Fibroblast of skin of right quadriceps (primary cell): Measurements from ENCODE around the gene OPCML.

ENCODE experiments used
- DNase-seq: peaks from one replicate; pipeline ENCODE4 v3.0.0-alpha.2; 2013

OPCML gene

DNA sequence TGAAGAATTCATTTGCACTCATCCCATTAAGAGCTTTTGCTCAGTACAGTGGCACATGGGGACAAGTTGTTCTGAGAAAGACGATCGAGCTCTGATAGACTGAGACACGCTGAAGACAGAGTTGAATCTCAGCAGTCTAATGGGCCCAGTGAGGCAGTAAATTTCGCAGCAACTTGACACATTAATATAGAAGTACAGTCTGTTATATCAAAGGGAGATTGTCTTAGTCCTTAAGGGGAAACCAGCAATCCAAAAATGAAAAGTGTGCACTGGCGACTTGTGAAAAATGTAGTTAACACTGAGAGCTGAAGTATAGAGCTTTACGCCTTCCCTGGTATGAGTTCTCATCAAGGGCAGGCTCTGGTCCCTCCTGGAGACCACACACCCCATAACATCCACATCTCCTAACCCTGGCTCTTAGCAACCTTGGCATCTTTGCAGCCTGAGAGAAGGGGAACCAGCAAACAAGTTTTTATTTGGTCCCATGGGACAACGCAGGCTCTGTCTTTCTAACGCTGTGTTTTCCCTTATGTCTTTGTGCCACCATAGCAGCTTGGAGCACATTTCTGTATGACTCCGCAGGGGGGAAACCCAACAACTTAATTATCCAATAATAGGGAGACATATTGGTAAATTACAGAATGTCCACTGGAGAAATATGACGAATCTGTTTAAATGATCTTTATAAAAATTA, 952.5 kb downstream of the OPCML start:
- DNase-seq: no peak

DNA sequence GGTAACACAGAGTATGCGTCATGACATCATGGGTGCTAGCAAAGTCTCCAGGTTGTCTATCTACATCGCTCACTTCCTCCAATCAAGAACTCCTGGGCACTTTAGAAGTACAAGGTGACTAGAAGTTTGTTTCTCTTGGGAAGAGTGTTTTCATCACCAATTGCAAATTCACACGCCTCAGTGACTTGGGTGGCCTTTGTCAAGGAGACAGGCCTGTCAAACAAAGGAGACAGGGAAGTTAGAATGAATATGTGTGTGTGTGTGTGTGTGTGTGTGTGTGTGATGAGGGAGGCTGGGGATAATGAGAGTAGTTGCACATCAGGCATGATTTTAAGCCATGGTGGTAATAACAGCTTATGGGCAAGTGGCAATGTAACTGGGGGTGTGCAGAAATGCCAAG, 953.2 kb downstream of the OPCML start:
- no peak for DNase-seq

DNA sequence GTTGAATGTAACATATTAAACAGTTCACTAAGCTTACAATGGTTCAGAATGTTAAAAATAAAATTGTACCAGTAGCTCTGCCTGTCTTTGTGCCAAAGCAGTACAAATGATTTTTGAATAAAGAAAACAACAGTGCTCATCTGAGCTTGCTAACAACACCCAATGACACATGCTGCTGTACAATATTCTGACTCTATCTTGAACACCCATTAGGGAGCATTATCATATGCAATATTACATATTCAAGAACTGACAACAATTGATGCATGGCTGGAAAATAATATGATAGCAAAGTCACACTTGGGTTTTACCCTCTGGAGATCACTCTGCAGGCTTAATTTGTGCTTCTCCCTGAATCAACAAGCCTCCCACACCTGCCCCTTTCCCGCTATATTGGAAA, 953.7 kb downstream of the OPCML start:
- DNase-seq: no peak

- peak; percentile 93 for DNase-seq
Observed at GRCh38 chr11:132576706-132577105, 955.6 kb downstream of the OPCML start.

GRCh38 chr11:132564091-132564885, 968.0 kb downstream of the OPCML start:
- no peak for DNase-seq

DNA sequence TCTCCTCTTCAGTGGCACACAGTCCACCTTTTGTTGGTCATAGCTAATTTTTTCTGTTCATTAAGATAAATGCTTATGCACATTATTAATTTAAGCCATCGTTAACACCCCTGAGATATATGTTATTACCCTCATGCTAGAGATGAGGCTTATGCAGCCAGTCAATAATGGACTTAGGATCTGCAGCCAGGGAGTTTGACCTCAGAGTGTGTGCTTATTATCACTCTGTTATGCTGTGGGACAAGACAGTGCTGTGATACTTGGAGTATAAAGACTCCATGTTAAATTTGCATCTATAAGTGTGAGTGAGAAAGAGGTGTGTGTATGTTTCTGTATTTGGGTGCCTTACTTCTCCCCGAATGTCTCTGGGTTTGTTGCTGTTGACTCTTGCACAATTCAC, 969.3 kb downstream of the OPCML start:
- no peak for DNase-seq

DNA sequence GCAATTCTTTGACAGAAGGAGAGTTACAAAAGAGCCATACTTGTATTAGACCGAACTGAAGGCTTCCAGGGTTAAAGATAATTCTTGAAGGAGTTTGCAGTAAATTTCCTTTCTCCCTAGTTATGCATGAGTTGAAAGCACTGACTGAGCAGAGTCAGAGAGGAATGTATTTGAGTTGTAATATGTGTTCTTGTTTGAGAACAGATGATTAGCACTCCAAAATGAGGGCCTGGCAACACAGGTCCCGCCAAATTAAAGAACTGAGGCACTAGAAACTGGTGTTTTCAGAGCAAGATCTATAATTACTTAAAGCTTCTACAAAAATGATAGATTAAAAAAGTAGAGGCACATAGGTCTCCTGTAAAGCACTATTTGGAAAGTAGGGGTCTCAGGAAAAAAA, 970.4 kb downstream of the OPCML start:
- DNase-seq: no peak

- no peak for DNase-seq
Observed at GRCh38 chr11:132559331-132560036, 972.8 kb downstream of the OPCML start.

DNA sequence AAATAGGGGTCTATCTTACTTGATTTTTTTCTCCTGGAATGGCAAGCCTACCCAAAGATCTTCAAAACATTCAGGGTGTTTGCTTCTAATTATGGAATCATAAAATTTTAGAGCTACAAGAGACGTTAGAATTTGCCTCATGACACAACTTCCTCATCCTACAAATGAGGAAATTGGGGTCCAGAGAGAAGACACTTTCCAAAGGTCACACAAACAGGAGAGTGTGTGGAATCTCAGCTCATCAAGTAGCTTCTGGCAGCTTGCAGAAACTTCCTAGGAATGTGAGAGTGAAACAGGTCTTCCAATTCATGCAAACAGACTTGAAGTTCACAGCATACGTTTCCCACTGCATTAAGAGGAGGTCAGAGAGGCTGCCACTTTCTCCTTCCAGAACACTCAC, 976.0 kb downstream of the OPCML start:
- no peak for DNase-seq

DNA sequence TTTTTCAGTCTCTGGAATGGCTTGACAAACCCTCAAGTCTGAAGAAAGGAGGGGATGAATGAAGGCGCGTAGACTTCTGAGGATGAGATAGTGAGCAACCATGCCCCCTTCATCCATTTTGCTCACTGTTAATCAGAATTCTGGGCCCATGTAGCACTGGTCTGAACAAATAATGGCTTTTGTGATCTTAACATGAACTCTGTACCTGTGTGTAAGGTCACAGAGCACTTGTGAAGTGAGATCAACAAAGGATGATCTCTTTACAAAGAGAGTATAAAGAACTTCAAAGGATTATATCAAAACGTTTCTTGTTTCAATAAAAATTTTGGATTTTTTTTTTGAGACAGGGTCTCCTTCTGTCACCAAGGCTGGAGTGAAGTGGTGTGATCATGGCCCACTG, 976.7 kb downstream of the OPCML start:
- no peak for DNase-seq

DNA sequence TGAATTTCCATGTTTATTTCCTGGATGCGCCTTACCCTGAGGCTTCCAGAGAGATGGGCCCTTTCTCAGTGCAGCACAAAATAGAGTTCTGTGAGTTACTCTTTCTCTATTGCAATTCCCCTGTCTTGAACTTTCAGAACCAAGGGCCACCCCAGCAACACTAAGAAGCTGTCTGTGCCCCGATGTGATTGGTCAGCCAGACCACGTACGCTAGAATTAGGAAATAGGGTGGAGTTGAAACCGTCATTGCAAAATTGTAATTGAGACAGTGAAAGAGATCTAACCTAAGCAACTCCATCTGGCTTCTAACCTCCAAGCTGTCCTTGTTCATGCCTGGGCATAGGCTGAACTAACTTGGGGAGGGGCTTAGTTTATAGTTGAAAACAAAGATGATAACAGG, 981.3 kb downstream of the OPCML start:
- DNase-seq: no peak

GRCh38 chr11:132549561-132549960, 982.7 kb downstream of the OPCML start:
- no peak for DNase-seq

GRCh38 chr11:132549001-132549400, 983.3 kb downstream of the OPCML start:
- no peak for DNase-seq

GRCh38 chr11:132544007-132544406, 988.3 kb downstream of the OPCML start:
- no peak for DNase-seq

GRCh38 chr11:132541794-132542193, 990.5 kb downstream of the OPCML start:
- DNase-seq: no peak

DNA sequence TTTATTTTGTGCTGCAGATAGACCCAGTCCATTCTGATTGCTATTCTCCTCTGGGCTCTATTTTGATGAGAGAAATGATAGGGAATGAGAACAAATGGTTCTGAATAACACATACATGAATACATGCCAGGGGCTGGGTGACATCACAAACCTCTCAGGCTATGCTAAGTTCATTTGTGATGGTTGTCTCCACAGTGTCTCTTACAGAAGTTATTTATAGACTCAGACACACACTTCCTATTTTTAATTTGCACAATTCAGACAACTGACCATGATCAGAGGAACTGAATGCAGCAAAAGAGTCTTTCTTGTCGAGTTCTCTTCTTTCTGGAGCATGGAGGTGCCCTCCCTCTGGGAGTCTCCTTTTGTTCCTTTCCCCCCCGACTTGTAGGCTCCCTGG, 991.7 kb downstream of the OPCML start:
- peak; percentile 26 for DNase-seq

DNA sequence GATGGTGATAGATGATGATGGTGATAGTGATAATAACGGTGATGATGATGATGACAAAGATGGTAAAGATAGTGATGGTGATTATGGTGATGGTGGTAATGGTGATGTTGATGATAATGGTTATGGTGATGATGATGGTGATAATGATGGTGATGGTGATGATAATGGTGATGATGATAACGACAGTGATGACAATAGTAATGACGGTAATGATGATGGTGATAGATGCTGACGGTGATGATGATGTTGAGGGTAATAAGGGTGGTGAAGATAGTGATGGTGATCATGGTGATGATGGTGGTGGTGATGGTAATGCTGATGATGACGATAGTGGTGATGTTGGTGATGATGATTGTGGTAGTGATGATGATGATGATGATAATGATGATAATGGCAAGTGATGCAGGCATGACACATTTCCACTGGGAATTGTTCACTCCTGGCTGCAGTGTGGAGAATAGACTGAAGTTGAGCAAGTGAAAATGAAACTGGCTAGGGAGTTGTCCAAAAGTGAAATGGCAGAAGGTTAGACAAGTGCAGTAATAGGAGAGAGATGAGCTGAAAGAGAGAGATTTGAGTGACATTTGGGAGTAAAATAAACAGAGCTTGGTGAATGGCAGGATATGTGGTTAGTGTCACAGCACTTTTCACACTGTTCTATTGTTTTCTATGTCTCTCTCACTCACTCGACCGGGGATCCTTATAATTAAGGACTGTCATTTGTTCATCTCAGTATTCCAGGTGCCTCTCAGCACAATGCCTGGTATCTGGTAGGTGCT, 992.5 kb downstream of the OPCML start:
- DNase-seq: no peak

- DNase-seq: no peak
Observed at GRCh38 chr11:132538642-132539041, 993.7 kb downstream of the OPCML start.

- DNase-seq: no peak
Observed at GRCh38 chr11:132535830-132536229, 996.5 kb downstream of the OPCML start.

DNA sequence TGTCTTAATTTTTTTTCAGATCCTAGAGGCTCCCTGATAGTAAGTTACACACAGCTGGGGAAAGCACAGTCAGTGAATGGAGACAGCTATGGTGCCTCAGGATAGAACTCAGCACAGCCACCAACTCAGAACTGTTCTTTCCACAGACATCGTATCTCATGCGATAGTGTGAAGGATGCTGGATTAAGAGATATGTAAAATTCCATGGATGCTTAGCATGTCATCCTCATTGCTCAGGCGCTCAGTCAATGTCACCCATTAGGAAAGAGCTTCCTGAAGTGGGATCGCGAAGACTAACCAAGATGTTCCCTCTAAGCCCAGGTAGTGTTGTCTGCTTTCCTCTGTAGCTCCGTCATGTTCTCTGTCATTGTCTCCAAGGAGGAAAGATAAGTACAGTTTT, 1000.4 kb downstream of the OPCML start:
- peak; percentile 40 for DNase-seq

GRCh38 chr11:132528181-132528580, 1004.1 kb downstream of the OPCML start:
- no peak for DNase-seq

GRCh38 chr11:132523929-132524328, 1008.4 kb downstream of the OPCML start:
- no peak for DNase-seq

GRCh38 chr11:132520199-132520598, 1012.1 kb downstream of the OPCML start:
- peak; percentile 85 for DNase-seq
